Measurements from ENCODE around the gene TRIM52. TPM values are rescaled to one million over a fixed set of nuclear protein-coding genes. Genes with fewer than 3 reads are reported as not detected.

The TRIM52 gene
- total RNA-seq, result 10 to 100 TPM; 33.5 to 34.2 TPM

DNA sequence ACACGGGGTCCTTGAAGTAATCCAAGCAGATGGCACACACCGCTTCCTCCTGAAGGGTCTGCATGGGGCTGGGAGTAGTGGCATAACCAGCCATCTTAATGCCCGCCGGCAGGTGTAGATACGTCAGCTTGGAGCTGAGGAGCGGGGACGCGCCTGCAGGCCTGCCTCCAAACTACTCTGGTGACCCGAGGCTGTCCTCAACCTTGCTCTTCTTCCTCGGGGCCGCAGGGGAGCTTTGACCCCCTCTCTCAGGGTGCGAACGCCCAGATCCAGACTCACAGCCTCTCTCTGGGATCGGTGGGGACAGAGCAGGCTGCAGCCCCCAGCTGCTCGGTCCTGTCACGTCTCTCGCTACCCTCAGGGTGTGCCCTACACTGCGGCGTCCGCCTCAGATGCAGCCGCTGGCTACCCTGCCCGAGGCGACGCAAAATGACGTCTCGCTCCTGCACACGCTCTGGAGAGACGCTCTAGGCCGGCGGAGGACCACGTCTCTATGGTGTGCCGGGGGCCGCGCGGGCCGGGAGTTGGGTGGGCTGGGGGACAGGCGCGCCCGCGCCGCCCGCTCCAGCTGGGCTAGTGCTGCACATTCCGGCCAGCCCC, at the start of gene TRIM52:
Gene TRIM52 (minus strand): TSS at position 424 of the 600 bp plus-strand sequence. CDS start 330 bp downstream, at position 94.

GRCh38 chr5:181243564-181244343, 17.2 kb downstream of the TRIM52 start, which contains the start of gene RACK1:
RACK1 (minus strand) TSS chr5:181243906; CDS start chr5:181243800, 106 bp downstream.

DNA sequence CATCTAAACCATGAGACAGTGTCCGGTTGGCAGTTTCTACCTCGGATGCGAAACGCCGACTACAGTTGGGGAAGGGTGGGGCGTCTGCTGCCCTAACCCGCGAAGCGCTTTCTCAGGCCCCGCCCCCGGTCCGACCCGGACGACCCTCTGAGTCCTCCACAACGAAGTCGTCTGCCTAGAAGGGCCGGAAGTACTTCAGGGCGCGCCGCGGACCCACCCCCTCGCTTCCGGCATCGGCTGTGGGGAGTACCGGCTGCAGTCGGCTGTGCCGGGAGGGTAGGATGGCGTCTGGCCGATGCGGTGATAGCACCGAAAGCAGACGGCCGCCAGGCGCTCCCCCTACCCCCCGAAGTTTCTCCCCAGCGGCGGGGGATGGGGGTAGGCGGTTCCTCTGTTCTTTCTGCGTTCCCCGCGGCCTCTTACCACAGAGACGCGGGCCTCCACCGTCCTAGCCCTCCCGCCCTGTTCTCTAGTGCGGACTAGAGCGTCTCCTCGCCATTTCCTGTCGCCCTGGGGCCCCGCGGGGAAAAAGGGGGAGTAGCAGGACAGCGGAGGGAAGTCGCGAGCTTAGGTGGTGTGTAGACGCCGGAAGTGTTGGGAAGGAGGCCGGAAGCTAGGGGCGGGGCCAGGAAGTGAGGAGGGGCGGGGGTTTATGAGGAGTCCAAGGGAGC, 37.8 kb downstream of the TRIM52 start, which contains the start of gene TRIM41:
Gene TRIM41 (plus strand): TSS at position 224 of the 671 bp plus-strand sequence. CDS start 719 bp downstream, outside the sequence.

Small RNA genes within 50 kb of the gene (microRNA-seq; reads per million reads assigned to microRNA genes)
- 1.0 reads per million for gene MIR4638 (ENCODE audit: borderline microRNAs expressed, borderline replicate concordance)

Other genes with a start within 250 kb of the TRIM52 start
- not detected for gene BTNL9, start 220.9 kb downstream of the TRIM52 start, total RNA-seq
- not detected for gene OR2V1, start 130.0 kb downstream of the TRIM52 start, total RNA-seq
- not detected for gene OR2V2, start 113.6 kb downstream of the TRIM52 start, total RNA-seq
- gene TRIM7, start 55.9 kb downstream of the TRIM52 start, total RNA-seq, result under 1 TPM; 0.48 to 0.88 TPM
- 10 to 100 TPM; 40.3 to 40.8 TPM for gene TRIM41, start 37.9 kb downstream of the TRIM52 start, total RNA-seq
- 1,000 to 10,000 TPM; 2,645 to 2,672 TPM for gene RACK1, start 17.2 kb downstream of the TRIM52 start, total RNA-seq
- not detected for gene OR4F3, start 106.1 kb upstream of the TRIM52 start, total RNA-seq